ENCODE measurements around the gene RELCH. TPM values are rescaled to one million over a fixed set of nuclear protein-coding genes. Genes with fewer than 3 reads are reported as not detected.

RELCH gene
- total RNA-seq, 1 experiment from 2014 or later = 22.6 TPM

DNA sequence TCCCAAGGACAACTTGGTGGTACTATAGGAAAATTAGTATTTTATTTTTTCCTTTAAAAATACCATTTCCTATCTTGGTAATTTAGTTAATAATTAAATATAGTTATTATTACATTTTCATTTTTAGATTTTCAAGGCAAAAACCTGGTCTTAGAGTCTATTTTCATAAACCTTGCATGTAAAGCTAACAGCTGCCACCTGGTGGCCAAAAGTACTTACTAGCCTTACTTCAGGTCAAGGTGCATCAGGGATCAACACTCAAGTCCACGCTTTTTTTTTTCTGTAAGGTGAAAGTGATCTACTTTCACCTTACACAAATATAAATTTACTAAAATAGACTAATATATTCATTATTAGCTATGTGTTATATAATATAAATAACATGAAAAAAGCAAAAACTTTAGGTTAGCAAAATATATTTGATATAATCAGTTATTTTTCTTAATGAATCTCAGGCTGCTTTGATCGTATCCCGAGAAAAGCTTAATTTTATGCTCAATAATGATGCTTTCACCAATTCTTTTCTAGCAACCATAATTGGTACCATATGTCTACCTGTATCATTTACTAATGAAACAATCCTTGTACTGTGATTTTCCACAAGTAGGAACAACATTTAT lies 62.5 kb downstream of the RELCH start:
- DNase-seq (ENCODE audit: low spot score) = peak; percentile 78

DNA sequence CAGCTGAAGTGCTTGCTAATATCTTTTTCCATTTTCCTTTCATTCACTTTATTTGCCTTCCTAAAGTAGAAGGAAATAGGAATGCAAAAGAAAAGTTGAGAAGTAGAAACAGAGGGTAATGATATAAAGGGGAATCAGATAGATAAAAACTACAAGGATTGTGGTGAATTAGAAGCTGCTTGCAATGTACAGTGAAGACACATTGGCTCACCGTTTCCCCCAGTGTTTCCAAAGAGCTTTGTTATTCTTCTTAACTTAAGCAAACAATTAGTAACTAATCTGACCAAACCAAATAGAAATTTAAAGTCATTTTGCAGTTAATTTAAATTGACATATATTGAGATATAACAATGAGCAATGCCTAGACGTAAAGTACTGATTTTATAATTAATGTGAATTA lies 63.4 kb downstream of the RELCH start:
- DNase-seq (ENCODE audit: low spot score) = no peak

DNA sequence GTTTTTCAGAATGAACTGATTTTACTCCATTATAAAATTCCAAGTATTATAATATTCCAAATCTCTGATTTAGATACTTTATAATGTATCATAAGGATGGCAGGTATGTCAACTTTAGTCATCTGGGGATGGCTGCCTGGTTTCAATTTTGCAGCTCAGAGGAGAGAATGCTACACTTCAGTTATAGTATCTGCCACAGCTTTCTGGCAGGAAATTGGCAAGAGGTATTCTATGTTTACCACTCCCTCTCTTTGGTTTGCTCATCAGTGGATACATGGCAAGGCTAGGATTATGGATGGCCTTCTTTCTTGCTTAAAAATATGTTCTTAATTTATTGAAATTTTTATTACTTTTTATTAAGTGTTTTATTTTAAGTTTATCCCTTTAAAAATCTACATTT lies 71.0 kb downstream of the RELCH start:
- no peak for DNase-seq (ENCODE audit: low spot score)

DNA sequence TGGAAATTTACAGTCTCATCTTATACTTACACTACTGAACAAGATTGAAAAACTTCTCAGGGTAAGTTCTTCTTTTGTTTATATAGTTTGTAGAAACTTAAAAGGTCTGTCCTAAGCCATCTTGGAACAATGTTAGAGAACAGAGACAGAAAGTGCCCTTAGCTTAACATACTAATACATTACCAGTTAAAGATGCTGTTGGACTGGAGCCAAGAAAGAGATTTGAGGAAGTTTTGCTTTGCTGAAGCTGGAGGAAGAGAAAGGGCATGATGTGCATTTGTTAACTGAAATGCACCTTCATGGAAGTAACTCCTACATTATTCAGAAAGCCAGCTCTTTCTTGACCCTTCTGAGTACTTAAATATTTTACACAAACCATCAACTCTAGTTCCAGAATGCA lies 71.6 kb downstream of the RELCH start:
- DNase-seq (ENCODE audit: low spot score) = no peak

DNA sequence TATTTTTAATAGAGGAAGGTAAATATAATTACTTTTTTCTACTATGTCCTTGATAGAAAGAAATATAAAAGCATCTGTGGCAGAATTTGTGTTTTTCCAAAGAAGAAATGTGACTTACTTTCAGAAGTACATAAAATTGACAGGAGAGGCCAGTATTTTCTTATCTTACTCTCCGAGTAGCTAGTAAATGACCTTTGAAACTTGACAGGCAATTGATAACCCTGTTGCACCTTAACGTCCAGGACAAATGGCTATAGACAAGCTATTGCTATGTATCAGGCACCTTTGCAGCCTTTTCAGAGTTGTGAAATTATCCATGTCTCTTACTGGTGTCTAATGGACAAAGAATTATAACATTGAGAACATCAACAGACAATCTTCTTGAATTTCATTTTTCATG lies 75.0 kb downstream of the RELCH start:
- no peak for DNase-seq (ENCODE audit: low spot score)

DNA sequence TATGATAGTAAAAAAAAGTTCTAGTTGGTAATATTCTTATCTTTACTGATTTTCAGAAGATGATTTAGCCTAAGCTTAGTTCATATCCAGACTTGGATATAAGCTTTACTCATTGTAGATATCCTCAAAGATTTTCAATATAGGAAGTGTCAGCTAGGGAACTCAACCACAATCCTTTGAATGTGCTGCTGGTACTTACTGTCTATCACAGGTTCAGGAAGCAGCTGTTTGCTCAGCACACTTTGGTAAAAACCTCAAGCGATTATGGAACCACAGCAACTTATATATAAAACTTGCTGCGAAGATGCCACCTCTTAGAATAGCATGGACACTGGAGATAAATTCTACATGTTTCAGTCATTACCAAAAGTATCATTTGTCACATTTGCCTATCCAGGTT lies 77.9 kb downstream of the RELCH start:
- DNase-seq (ENCODE audit: low spot score) = no peak

DNA sequence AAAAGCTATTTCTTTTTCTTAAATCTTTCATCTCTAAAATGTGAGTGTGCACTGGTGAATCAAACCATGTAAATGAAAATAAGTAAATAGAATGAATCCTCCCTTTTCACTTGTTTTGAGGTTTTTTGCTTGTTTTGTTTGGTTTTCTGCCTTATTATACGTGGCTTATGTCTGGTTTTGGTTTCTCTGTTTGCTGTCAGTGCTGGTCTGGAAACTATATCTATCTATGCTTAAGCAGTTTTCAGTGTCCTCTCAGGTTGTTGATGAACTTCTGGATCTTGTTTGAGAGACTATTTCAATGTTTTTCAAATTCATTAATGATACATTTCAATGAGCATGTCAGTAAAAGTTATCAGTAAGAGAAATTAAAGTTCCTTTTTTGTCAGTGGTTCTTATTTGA lies 90.0 kb downstream of the RELCH start:
- no peak for DNase-seq (ENCODE audit: low spot score)

DNA sequence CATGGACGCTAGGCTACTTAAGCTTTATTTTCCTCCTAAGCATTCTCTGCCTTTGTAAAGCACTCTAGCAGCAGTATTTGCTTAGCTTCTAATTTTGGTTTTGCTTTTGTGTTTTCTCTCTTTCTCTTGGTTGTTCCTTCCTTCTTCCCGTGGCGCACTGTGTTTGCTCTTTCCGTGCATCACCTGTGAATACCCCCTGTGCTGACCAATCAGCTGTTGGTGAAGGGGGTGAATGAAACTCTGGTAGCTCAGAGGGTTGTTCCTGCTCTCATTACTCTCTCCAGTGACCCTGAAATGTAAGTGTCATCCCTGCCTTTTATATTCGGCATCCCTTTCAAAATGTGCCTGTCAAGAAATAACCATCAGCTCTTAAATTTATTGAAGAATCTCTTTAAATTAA lies 92.5 kb downstream of the RELCH start:
- no peak for DNase-seq (ENCODE audit: low spot score)

DNA sequence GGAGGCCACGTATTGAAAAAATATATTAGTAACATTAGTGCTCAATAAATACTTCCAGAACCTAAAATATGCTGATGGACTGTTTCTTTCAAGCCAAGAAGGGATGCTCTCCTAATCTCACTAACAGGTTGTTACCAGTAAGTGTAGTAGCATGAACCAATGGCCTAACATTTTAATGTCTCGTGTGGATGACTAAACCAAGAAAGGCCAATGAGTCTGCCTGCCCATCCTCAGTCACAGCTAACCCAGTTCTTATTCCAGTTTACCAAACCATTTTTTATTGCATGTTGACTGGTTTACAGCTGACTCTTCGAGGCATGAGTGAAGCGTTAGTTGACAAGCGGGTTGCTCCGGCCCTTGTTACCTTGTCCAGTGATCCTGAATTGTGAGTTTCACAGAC lies 93.0 kb downstream of the RELCH start:
- no peak for DNase-seq (ENCODE audit: low spot score)

DNA sequence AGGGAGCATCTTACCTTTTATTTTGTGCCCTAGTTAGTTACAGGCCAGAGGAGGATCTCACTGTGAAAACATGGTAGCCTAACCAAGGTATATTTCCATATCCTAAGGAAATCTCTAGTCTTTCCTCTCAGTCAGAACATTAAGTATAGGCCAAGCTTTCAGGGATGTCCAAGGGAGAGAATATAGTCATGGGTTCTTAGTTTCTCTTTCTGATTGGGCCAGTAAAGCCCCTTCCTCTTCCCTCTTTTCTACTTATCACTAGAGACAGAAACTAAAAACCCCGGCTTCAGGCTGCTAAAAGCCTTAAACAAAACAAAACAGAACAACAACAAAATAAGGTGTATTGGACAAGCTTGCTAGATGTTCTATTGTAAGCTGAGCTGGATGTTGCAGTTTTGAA lies 93.7 kb downstream of the RELCH start:
- no peak for DNase-seq (ENCODE audit: low spot score)

DNA sequence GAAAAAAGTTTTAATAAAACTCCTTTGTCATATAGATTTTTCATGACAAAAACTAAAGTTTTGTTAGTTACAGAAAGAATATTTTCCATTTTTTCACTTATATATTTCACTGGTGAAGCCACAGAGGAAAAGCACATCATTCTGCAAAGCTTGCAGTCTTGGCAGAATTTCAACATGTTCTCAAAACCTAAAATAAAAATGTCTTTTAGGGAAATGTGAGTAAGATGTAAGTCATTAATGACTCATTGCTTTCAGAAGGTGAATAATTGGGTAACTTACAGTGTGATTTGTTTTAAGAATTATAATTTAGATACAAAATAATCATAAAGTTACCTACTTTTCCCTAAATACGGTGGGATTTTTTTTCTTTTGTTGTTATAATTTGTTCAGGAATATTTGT lies 94.6 kb downstream of the RELCH start:
- no peak for DNase-seq (ENCODE audit: low spot score)

DNA sequence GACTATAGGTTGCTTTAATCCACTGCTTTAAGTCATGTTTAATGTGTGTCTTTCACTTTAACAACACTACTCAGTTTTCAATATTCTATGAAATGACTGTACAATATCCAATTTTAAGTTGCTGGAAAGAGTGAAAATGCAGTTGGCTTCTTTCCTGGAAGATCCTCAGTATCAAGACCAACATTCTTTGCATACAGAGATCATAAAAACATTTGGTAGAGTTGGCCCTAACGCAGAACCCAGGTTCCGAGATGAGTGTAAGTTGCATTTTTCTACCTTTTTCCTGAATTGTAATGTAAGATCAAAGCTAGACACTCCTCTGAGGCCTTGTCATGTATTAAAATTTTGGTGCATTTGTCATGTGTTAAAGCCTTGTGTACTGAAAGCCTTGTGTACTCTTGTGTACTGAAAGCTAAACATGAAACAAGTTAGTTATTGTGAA lies 95.2 kb downstream of the RELCH start:
- no peak for DNase-seq (ENCODE audit: low spot score)

DNA sequence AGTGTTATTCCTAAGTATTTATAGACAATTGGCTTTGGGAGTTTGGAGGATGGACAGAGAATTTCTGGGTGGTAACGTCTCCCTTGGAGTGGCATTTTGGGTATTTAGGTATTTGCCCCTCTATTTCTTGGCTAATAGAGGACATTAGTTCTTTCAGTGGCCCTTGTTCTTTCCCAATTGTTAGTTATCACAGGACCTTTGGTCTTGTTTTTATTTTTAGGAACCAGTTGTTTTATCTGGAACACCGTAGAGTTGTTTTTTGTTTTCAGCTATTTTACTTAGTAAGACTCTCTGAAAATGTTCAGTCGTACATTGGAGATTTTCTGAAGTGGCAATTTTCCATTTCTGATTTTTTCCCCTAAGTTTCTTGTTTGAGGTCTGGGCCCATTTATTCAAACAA lies 97.6 kb downstream of the RELCH start:
- no peak for DNase-seq (ENCODE audit: low spot score)

DNA sequence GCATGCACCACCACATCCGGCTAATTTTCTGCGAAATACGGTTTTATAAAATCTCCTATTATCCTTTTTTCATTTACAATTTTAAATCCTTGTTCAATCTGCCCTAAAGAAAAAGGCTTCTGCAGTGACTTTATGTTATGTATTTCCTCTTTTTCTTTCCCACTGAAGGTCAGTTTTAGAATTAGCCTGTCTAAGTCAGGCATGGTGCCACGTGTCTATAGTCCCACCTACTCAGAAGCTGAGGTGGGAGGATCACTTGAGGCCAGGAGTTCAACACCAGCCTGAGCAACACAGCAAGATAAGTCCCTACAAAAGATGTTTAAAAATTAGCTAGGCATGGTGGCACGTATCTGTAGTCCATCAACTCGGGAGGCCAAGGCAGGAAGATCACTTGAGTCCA lies 98.2 kb downstream of the RELCH start:
- DNase-seq (ENCODE audit: low spot score) = no peak

DNA sequence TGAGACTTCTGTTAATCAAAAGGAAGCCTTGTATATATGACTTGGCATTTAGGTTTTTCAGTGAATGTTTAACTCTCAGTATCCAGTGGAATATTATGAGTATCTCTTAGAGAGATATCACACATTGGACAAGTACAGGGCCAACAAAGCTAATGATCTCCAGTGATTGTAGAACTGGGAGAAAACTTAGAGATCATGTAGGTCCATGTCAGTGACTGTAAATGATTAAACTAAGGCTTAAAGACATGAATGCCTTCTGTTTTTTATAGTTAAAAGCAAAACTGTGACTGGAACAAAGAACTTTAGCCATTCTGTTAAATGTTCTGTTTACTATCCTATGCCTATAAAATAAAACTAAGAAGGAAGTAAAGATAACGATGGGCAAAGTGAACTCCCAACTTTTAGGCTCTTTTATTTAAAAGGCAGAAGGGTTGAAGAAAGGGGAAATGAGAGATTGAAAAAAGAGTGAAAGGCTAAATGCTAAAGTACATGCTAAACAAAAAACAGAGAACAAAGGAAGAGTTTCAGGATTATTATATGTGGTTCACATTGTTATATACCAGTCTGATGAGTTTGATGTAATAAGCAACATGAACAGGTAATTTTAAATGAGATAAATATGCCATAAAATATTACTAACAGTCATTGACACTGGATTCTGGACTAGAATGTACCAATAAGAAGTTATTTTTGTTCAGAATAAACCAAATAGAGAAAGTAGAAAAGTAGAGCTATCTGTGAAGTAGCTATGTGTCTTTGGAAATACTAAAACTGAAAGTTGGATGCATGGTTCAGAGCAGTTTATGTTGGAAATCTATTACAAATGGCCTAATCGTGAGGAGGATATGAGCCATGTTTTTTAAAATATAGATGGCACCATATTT lies 101.0 kb downstream of the RELCH start:
- DNase-seq (ENCODE audit: low spot score) = peak; percentile 46

DNA sequence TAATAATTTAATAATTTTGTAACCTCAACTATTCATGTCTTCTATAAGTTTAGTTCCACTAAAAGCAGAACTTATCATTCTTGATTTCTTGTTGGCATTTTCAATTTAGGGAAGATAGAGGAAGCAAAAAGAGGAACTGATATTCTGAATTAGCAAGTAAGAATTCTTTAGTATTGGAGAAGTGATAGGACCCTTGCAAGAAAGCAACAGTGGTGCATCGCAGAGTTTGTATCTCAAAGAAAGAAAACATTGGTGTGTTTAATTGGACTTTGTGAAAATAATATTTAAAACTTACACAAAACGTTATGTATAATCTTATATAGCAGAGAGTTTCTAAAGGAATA lies 101.6 kb downstream of the RELCH start:
- DNase-seq (ENCODE audit: low spot score) = no peak

DNA sequence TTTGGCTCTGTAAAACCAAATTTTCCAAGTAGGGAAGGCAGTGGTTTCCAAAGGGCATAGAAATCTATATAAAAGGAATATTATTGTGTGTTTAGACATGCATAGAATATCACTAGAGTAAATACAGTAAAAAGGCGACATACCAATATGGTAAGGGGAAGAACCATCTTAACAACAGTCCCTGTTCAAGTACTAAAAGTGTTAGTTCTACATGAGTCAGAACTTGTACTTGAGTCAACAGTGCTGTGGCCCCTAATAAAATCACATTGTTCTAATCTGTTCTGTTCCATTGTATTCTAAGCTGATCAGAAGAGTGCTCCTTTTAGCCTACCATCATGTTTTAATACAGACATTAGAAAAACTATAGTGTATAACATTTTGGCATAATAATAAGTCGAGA lies 102.0 kb downstream of the RELCH start:
- DNase-seq (ENCODE audit: low spot score) = peak; percentile 22

DNA sequence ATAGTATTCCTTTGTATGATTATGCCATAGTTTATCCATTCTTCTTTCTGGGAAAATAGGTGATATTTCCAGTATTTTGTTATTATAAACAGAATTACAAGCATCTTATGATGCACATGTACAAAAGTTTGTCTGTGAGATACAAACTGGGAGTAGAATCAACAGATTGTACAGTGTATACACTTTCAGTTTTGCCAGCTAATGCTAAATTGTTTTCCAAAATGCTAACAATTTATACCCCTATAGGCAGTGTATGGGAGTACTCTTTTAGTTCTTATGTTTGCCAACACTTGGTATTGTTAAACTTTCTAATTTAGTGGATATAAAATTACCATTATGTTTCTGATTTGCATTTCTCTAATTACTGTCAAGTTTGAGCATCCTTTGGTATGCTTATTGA lies 107.0 kb downstream of the RELCH start:
- DNase-seq (ENCODE audit: low spot score) = no peak

DNA sequence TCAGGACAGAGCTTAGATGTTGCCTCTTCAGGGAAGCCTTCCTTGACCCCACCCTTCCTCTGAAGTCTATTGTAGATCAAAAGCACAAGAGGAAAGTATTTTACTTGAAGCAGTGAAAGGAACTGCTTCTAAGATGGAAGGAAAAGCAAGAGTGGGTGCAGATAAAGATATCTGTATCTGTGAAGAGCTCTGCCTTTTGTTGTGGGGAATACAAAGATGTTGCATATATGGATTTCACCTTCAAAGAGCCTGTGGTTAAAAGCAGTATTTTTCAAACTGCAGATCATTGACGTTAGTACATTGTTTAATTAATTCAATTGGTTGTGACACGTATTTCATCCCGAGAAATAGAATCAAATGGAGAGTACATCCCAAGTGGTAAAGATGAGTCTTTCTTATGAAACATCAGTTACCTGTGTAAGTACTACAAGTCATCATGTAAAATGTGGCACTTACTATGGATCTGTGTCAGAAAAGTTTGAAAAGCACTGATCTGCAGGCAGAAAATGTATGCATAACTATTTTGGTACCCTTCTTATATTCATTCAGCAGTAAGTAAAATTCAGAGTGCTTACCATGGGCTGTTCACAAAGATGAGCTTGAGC lies 113.4 kb downstream of the RELCH start:
- DNase-seq (ENCODE audit: low spot score) = no peak

DNA sequence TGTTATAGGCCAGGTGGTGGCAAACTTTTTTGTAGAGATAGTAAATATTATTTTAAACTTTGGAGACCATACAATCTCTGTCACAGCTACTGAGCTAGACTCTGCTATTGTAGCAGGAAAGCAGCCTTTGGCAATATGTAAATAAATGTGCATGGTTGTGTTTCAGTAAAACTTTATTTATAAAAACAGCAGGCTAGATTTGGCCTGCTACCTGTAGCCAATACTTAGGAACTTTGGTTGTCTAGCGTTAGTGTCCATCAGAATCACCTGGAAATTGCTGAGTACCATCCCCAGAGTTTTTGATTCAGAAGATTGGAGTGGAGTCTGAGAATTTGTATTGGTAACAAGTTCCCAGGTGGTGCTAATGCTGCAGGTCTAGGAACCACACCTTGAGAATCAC lies 114.3 kb downstream of the RELCH start:
- no peak for DNase-seq (ENCODE audit: low spot score)

DNA sequence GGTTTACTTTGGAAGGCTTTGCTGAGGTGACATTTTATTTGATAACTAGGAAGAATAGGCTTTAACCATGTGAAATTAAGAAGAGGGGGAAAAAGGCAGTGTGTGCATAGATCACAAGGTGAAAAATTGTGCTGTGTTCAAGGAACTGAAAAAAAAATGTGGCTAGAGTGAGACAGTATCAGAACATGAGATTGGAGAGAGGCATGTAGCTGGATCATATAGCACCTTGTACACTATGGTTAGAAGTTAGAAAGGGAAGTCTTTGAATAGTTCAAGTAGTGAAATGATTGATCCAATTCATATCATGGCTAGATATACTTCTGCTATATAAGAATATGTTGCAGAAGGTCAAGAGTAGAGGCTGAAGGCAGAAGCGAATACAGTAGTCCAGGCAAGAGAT lies 125.8 kb downstream of the RELCH start:
- no peak for DNase-seq (ENCODE audit: low spot score)

DNA sequence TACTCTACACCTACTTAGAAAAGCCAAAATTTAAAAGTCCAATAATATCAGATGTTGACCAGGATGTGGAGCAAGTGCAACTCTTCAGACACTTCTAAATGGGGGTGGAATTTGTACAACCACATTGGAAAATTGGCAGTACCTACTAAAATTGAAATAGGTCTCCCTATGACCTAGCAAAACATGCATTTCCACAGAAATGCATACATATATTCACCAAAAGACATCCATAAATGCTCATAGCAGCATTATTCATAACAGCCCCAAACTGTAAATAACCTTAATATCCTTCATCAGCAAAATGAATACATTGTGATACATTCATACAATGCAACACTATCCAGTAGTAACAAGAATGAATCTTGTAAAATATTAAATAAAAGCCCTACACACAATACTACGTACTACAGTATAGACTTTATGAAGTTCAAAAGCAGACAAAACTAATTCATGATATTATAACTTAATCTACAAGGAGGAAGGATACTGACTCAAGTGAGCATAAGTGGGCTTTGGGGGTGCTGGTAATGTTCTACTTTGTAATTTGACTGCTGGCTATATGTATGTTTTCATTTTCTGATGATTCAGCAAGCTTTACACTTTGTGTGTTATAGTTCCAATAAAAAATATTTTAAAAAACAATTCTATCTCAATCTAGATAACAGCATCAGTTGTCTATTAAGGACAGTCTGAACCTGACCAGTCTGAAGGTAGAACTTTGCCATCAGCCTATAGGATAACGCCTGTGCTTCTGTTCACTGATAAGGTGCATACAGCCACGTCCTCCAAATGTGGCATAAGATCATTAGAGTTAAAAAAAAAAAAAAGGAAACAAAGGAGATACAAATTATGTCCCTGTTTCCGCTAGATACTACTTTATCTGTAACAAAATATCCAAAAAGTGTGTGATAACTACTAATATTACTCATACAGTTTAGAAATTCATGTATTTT lies 131.4 kb downstream of the RELCH start:
- no peak for DNase-seq (ENCODE audit: low spot score)

All from HT-29 (cell line).